ENCODE data around the gene EPX.
A peak's percentile ranks its signal among the peaks of the same experiment; 100 is the strongest.

Gene EPX

DNA sequence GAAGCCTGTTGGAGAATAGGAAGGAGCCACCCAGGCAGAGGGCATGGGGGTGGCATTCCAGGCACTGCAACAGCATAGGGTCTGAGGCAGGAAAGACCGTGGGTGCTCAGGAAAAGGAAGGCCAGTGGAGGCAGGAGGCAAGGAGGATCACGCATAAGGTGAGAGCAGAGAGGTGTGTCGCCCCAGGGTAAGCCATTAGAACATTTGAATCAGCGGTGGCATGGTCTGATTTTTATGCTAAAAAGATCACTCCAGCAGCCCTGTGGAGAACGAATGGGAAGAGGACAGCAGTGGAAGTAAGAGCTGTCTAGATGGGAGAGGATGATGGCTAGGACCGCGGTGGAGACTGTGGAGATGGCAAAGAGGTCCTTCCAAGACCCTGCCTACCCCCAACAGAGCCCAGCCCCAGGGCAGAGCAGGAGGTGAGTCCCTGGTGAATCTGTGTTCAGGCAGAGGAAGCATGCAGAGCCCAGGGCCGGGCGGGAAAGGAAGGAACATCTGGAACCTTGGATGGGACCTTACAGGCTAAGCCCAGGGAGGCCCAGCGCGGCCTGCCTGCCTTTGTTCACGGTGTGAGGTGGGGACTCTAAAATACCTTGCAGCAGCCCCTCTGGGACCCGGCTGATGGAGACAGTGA lies 53.7 kb downstream of the EPX start:
- H3K36me3 ChIP-seq (ENCODE audit: control insufficient read depth in 2 of 2, insufficient read depth in 1 of 2, low read length in 2 of 2) = no peaks in the 10 kb centered on the region
- no peak overlapping the region for H3K4me3 ChIP-seq (ENCODE audit: low read depth, low read length)
- no peaks in the 10 kb centered on the region for H3K9me3 ChIP-seq (ENCODE audit: control insufficient read depth, insufficient read depth, low read depth, low read length)
- ChIA-PET POLR2A (no interaction called here), CTCF (interaction anchor here (0.7 kb wide), 1 partner anchor 92 kb away, joined by 4 read pairs; no protein-coding TSS in a partner anchor)
- TF ChIP-seq, protein P1, sequence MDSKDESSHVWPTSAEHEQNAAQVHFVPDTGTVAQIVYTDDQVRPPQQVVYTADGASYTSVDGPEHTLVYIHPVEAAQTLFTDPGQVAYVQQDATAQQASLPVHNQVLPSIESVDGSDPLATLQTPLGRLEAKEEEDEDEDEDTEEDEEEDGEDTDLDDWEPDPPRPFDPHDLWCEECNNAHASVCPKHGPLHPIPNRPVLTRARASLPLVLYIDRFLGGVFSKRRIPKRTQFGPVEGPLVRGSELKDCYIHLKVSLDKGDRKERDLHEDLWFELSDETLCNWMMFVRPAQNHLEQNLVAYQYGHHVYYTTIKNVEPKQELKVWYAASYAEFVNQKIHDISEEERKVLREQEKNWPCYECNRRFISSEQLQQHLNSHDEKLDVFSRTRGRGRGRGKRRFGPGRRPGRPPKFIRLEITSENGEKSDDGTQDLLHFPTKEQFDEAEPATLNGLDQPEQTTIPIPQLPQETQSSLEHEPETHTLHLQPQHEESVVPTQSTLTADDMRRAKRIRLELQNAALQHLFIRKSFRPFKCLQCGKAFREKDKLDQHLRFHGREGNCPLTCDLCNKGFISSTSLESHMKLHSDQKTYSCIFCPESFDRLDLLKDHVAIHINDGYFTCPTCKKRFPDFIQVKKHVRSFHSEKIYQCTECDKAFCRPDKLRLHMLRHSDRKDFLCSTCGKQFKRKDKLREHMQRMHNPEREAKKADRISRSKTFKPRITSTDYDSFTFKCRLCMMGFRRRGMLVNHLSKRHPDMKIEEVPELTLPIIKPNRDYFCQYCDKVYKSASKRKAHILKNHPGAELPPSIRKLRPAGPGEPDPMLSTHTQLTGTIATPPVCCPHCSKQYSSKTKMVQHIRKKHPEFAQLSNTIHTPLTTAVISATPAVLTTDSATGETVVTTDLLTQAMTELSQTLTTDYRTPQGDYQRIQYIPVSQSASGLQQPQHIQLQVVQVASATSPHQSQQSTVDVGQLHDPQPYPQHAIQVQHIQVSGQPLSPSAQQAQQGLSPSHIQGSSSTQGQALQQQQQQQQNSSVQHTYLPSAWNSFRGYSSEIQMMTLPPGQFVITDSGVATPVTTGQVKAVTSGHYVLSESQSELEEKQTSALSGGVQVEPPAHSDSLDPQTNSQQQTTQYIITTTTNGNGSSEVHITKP (tag by site-specific recombination; IDR thresholded peaks at IDR 0.05) = peak; percentile 73
- no peak for TF ChIP-seq ZSCAN30 (tag by site-specific recombination; IDR thresholded peaks at IDR 0.05)
- TF ChIP-seq GLI4 (tag by site-specific recombination; IDR thresholded peaks at IDR 0.05) = no peak
- no peak for TF ChIP-seq ZNF324 (tag by site-specific recombination; IDR thresholded peaks at IDR 0.05)
- TF ChIP-seq, protein P2, sequence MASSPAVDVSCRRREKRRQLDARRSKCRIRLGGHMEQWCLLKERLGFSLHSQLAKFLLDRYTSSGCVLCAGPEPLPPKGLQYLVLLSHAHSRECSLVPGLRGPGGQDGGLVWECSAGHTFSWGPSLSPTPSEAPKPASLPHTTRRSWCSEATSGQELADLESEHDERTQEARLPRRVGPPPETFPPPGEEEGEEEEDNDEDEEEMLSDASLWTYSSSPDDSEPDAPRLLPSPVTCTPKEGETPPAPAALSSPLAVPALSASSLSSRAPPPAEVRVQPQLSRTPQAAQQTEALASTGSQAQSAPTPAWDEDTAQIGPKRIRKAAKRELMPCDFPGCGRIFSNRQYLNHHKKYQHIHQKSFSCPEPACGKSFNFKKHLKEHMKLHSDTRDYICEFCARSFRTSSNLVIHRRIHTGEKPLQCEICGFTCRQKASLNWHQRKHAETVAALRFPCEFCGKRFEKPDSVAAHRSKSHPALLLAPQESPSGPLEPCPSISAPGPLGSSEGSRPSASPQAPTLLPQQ (tag by site-specific recombination; IDR thresholded peaks at IDR 0.05) = no peak
- no peak for TF ChIP-seq BCL11B (tag by site-specific recombination; IDR thresholded peaks at IDR 0.05; ENCODE audit: low read depth)
- TF ChIP-seq, protein P3, sequence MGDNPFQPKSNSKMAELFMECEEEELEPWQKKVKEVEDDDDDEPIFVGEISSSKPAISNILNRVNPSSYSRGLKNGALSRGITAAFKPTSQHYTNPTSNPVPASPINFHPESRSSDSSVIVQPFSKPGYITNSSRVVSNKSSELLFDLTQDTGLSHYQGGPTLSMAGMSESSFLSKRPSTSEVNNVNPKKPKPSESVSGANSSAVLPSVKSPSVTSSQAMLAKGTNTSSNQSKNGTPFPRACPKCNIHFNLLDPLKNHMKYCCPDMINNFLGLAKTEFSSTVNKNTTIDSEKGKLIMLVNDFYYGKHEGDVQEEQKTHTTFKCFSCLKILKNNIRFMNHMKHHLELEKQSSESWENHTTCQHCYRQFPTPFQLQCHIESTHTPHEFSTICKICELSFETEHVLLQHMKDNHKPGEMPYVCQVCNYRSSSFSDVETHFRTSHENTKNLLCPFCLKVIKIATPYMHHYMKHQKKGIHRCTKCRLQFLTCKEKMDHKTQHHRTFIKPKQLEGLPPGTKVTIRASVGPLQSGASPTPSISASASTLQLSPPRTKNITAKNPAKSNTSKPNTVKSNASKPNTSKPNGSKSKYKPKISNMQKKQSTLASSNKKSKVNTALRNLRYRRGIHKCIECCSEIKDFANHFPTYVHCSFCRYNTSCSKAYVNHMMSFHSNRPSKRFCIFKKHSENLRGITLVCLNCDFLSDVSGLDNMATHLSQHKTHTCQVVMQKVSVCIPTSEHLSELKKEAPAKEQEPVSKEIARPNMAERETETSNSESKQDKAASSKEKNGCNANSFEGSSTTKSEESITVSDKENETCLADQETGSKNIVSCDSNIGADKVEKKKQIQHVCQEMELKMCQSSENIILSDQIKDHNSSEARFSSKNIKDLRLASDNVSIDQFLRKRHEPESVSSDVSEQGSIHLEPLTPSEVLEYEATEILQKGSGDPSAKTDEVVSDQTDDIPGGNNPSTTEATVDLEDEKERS (tag by site-specific recombination; IDR thresholded peaks at IDR 0.05) = no peak
- TF ChIP-seq ZNF274 (IDR thresholded peaks at IDR 0.05; ENCODE audit: low read length) = no peak
- no peak for TF ChIP-seq ZNF274 (tag by site-specific recombination; IDR thresholded peaks at IDR 0.05; ENCODE audit: borderline replicate concordance)
- no peak overlapping the region for H3K27ac ChIP-seq (ENCODE audit: extremely low read depth, low read depth, low read length)
- H3K4me1 ChIP-seq (ENCODE audit: control insufficient read depth, insufficient read depth, low read length) = no peaks in the 10 kb centered on the region

DNA sequence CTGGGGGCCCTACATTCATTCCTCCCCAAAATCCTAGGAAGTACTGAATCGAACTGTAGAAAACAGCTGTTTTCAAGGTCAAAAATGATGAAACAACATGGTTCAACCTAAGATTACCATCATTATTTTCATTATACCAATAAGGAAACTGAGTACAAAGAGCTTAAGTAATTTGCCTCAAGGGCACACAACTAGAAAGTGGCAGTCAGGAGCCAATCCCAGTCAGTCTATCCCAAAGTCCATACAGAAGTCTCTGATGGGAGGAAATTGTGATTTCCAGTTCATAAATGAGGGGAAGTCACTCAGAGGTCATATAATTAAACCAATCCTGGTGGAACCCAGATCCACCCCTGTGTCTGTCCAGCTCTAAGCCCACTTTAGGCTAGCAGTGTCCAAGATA lies 54.3 kb downstream of the EPX start:
- no peak overlapping the region for H3K4me3 ChIP-seq (ENCODE audit: low read depth, low read length)
- H3K27ac ChIP-seq (ENCODE audit: extremely low read depth, low read depth, low read length) = no peak overlapping the region
- H3K4me1 ChIP-seq (ENCODE audit: control insufficient read depth, insufficient read depth, low read length) = no peaks in the 10 kb centered on the region
- H3K9me3 ChIP-seq (ENCODE audit: control insufficient read depth, insufficient read depth, low read depth, low read length) = no peaks in the 10 kb centered on the region
- ChIA-PET POLR2A (no interaction called here), CTCF (interaction anchor here (0.7 to 4.2 kb wide), 3 partner anchors 28 to 93 kb away, joined by 3 to 15 read pairs (median 4); partner anchors contain the start of gene MKS1)
- H3K36me3 ChIP-seq (ENCODE audit: control insufficient read depth in 2 of 2, insufficient read depth in 1 of 2, low read length in 2 of 2) = no peaks in the 10 kb centered on the region
- TF ChIP-seq ZNF658 (tag by site-specific recombination; IDR thresholded peaks at IDR 0.05) (no peak), MEIS1 (CRISPR knock-in tag; IDR thresholded peaks at IDR 0.05; ENCODE audit: borderline replicate concordance) (no peak), ZNF791 (tag by site-specific recombination; IDR thresholded peaks at IDR 0.05) (no peak), SCRT2 (tag by site-specific recombination; IDR thresholded peaks at IDR 0.05) (no peak), FEZF1 (tag by site-specific recombination; IDR thresholded peaks at IDR 0.05) (no peak), SETDB1 (IDR thresholded peaks at IDR 0.05; ENCODE audit: insufficient read length, low read length) (no peak), ZNF596 (tag by site-specific recombination; IDR thresholded peaks at IDR 0.05) (no peak), ZNF416 (tag by site-specific recombination; IDR thresholded peaks at IDR 0.05) (no peak), ZNF792 (tag by site-specific recombination; IDR thresholded peaks at IDR 0.05) (no peak)
- TF ChIP-seq, protein P4, sequence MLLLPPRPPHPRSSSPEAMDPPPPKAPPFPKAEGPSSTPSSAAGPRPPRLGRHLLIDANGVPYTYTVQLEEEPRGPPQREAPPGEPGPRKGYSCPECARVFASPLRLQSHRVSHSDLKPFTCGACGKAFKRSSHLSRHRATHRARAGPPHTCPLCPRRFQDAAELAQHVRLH (tag by site-specific recombination; IDR thresholded peaks at IDR 0.05) = no peak
- TF ChIP-seq, protein P3 (tag by site-specific recombination; IDR thresholded peaks at IDR 0.05) = no peak
- TF ChIP-seq, protein P5, sequence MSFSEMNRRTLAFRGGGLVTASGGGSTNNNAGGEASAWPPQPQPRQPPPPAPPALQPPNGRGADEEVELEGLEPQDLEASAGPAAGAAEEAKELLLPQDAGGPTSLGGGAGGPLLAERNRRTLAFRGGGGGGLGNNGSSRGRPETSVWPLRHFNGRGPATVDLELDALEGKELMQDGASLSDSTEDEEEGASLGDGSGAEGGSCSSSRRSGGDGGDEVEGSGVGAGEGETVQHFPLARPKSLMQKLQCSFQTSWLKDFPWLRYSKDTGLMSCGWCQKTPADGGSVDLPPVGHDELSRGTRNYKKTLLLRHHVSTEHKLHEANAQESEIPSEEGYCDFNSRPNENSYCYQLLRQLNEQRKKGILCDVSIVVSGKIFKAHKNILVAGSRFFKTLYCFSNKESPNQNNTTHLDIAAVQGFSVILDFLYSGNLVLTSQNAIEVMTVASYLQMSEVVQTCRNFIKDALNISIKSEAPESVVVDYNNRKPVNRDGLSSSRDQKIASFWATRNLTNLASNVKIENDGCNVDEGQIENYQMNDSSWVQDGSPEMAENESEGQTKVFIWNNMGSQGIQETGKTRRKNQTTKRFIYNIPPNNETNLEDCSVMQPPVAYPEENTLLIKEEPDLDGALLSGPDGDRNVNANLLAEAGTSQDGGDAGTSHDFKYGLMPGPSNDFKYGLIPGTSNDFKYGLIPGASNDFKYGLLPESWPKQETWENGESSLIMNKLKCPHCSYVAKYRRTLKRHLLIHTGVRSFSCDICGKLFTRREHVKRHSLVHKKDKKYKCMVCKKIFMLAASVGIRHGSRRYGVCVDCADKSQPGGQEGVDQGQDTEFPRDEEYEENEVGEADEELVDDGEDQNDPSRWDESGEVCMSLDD (tag by site-specific recombination; IDR thresholded peaks at IDR 0.05) = no peak
